NCI-H526 (cell line): ENCODE data around the gene EIF4EBP2.

ENCODE experiments used
- DNase-seq, 2 experiments: peaks; one replicate each; lab custom pipeline; 2025; lab: John Stamatoyannopoulos, UW

The EIF4EBP2 gene

GRCh38 chr10:70461397-70462348 lies 57.7 kb downstream of the EIF4EBP2 start:
- DNase-seq: peak in 1 of 2 experiments; percentile 68

GRCh38 chr10:70462349-70462984 lies 58.5 kb downstream of the EIF4EBP2 start:
- DNase-seq: no peak

DNA sequence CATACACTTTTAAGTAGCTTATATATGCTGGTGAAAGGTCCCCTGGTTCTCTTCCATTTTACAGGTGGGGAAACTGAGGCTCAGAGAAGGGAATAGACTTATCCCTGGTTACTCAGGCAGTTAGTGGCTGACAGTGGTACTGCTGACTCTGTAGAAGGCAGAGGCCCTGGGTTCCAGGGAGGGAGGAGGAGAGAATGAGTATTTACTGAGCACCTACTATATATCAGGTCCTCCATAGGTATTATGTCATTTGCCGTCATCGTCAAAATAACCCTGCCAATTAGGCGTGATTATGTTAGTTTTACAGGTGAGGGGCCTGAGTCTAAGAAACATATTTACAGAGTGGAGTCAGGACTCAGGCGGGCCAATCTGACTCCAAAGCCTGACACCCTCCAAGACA lies 61.3 kb downstream of the EIF4EBP2 start:
- DNase-seq: no peak

DNA sequence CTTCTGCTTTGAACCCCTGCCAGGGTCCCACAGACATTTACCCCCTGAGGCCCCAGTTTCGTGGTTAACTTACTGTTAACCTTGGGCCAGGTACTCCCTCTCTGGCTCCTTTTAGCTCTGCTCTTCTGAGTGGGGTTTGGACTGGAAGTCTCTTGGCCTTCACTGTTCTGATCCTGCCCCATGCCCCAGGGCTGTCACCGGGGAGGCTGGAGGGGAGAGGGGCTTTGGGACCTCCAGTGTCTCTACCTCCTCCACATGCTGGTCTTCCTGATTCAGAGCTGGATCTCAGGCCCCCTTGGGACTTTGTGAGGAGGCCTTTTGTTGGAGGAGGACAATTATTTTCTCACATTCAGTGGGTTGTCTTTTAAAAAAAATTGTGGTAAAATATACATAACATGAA lies 61.9 kb downstream of the EIF4EBP2 start:
- DNase-seq: no peak

DNA sequence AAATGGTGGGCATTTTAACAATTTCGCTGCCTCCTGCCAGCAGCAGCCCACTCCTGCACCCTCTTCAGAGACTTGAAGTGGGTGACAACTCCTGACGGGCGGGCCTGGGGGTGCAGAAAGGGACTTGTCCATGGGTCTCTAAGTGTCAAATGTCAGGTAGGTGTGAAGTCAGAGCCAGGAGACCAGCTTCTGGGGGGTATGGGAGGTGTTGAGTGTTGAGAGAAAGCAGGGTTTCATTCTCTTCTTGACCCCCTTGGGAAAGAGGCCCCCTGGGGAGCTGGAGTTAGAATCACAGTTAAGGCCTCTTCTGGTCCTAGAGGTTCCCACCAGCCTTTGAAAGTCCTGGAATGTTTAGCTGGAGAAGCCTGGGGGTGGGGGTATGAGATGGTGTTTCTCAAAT lies 63.0 kb downstream of the EIF4EBP2 start:
- no peak for DNase-seq

DNA sequence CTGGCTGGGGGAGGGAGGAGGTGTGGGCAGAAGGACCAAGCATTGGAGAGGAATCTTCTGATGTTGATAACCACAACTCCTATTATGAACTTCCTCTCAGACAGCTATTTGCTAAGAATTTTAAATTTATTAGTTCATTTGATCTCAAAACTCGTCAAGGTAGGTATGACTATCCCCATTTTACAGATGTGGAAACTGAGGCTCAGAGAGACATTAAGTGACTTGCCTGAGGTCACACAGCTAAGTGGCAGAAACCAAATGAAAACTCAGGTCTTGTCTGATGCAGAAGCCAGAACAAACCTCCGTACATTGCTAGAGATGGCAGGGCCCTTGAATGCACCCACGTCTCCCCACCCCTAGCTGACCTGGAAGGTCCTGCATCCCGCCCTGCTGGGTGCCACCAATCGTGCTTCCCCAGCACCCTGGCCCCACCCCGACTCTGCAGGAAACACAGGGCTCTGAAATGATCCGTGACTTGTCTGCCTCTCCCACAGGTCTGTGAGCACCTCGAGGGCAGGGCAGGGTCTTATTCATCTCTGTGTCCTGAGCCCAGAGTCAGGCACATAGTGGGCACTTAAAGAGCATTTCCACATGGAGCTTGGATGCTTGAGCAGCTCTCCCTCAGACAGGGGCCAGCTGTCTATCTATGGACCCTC lies 69.0 kb downstream of the EIF4EBP2 start:
- no peak for DNase-seq

DNA sequence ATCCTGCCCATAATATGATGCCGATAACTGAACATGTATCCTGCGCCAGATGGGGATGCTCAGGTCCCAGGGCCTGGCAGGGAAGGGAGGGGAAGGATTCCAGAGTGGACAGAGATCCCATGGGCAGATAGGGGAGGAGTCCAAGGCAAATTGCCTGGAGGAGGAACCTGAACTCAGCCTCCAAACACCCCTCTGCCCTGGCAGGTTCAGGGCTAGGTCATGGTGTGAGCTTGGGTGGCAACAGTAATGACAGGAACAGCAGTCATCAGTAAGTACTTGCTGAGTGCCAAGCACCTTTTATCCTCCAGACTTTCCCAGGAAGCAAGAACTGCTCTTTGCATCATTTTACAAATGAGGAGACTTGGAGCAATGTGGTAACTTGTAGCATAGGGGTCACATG lies 70.8 kb downstream of the EIF4EBP2 start:
- DNase-seq: no peak

DNA sequence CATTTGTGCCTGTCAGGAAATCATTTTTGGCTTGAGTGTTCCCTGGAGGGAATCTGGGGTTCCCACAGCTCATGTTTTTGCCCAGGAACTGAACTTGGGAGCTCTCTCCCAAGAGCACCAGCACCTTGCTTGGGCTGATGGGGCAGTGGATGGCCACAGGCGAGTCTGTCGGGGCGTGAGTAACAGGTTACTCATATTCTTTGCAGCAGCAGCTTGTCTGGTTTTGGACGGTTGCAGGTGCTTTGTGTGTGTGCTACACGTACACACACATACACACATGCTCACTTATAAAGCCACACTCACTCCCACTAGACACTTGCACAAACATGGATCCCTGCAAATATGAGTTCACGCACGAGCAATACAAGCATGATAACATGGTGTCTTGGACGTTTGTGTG lies 71.7 kb downstream of the EIF4EBP2 start:
- DNase-seq: no peak

- no peak for DNase-seq
Measured at GRCh38 chr10:70476249-70477035, 72.5 kb downstream of the EIF4EBP2 start.

DNA sequence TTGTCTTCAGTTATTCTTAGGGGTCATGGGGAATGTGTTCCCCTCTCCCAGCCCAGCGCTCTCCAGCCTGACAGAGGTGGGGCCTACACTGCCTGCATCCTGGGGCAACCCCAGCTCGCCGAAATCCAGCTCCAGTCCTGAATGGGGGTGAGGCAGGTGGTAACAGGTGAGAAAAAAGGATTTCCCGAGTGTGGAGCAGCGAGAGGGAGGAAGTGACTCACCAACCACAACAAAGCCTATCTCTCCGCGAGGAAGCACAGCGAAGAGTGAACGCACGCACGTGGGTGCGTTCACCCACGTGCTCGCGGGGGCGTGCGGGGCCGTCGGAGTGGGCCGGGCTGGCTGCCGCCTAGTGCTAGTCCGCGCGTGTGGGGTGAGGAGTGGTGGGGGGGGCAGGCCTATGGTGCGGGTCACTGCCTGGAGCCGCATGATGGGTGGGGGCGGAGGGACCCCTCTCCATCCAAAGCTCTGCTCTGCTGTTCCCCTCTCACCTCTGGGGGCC lies 73.8 kb downstream of the EIF4EBP2 start:
- DNase-seq: no peak
